GM18861 (cell line): ENCODE data around the gene ZFP36L2.

Experiments
- ATAC-seq: cut with Tn5 transposase; IDR thresholded peaks from one replicate; pipeline ENCODE4 v1.9.1; 2021; ENCODE audit not compliant: unreplicated experiment

ZFP36L2 gene

GRCh38 chr2:43226558-43226954 is at the start of gene ZFP36L2:
TSS of gene ZFP36L2 (minus strand) at chr2:43226606. CDS start at chr2:43226315, 291 bp downstream.
- ATAC-seq: peak; percentile 42

GRCh38 chr2:43274721-43275120 is 48.3 kb upstream of the ZFP36L2 start:
- ATAC-seq: no peak

DNA sequence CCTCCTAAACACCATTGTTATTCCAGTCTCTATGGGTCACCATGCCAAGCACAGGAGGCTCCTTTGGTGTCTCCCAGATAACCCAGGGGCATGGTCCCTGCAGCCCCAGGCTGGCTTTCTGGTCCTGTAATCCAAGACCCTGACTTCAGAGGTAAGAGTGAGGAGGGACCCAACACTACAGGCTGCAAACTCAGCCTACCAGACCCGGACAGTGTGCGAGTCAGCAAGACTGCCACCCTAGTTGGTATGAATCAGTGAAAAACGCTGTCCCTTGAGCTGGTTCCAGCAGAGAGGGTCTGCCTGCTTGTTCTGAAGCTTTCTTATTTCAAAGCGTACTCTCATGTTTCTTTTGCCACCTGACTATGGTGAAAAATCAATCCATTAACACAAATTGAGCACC is 47.6 kb upstream of the ZFP36L2 start:
- ATAC-seq: no peak

DNA sequence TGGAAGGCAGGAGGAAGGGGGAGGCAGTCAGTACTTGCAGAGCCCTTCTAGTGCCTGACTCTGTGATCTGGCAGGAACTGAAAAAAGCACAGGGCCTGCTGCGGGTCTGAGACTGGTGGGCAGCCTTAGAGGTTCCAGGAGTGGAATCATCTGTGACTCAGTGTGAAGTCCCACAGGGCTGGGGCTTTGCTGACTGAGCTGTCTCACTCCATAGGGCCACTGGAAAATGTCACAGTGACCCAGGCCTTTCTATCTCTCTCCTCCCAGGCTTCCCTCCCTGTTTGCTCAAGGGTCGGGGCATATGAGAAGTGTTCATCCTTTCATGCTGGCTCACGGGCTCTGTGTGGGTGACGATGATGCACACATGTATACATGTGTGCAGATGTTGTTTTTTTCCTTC is 47.1 kb upstream of the ZFP36L2 start:
- no peak for ATAC-seq

GRCh38 chr2:43270930-43271615 is 44.7 kb upstream of the ZFP36L2 start:
- no peak for ATAC-seq

DNA sequence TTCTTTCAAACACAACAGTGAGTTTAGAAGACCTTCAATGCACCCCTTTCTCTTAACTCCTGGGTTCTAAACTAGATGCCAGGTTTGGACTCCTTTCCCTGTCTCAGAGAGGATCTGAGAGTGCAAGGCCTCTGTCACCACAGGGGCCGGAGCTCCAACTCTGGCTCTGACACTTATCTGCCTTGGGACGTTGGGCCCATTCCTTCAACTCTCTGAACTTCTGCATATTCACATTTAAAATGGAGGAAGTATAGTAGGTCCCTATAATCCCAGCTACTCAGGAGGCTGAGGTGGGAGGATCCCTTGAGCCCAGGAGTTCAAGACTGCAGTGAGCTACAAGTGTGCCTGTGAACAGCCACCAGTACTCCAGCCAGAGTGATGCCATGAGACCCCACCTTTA is 44.1 kb upstream of the ZFP36L2 start:
- ATAC-seq: no peak

- no peak for ATAC-seq
These were observed 43.3 kb upstream of the ZFP36L2 start for GRCh38 chr2:43269706-43270105.

GRCh38 chr2:43269074-43269572 is 42.7 kb upstream of the ZFP36L2 start:
- ATAC-seq: no peak

DNA sequence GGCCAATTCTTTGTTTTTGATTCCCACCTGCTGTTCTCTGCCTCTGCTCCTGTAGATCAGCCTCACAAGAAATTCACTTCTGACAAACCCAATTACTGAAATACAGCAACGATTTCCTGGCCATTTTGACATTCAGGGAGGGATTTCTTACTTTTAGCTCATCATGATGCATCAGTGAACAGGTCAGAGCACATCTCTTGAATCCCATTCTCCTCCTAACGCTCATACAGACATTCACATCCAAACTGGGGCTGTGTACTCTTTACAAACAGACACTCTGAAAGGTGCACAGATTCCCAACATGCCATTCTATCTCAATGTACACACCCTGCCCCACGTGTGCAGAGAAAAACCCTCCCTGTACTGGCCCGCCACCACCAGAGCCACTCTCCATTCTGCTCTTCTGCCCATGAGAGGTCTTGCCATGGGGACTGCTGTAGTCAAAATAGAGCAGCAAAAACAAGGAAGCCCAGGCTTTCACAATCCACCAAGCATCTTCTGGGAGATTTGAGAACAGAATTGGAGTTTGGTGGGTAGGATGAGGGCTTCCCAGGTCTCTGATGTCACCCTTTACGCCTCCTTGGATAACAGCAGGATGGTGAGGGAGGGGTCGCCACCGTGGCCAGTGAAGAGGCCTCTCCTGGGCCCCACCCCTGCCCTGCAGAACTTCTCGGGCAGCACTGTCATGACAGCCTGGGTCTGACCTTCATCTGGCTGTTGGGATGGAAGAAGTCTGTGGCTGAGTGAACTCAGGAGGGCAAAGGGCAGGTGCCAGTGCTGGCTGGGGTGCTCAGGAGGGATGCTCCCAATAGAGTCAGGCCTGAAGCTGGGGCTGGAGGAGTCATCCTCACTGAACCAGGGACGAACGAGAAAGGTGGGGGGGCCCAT is 41.9 kb upstream of the ZFP36L2 start:
- ATAC-seq: no peak

DNA sequence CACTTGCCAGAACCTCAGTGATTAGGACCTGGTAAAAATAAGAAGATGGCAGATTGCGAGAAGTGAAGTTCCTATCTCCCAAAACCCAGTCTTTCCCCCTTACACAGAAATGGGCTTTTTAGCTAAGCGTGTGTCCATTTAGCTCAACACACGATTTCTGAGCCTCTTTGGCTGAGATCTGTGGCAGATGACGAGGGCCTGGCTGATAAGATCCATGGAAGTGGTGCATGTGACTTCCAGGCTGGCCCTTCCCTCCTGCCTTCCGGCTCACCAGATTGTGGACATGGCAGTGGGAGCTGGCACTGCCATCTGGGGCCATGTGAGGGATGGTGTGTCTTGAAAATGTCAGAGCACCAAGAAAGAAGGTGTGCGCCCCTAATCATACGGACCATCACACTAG is 41.0 kb upstream of the ZFP36L2 start:
- ATAC-seq: no peak

GRCh38 chr2:43266711-43267111 is 40.3 kb upstream of the ZFP36L2 start:
- ATAC-seq: no peak

GRCh38 chr2:43265421-43265820 is 39.0 kb upstream of the ZFP36L2 start:
- ATAC-seq: no peak

DNA sequence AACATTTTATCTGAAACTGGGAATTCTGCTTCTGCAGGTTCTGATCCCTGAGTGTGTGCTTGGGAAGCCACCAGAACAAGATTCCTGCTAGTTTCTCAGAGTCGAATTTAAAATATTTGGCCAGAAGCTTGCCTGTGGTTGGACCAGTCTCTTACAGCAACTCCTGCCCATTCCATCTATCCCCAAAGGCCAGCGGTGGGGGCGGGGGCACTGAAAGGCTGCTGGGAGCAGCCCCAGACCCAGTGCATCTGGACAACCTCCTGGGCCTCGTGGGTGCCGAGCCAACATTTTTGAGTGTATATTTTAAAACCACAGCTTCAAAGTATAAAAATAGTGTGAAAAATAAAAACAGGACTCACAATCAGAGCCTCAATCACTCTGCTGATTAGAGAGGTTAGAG is 38.6 kb upstream of the ZFP36L2 start:
- ATAC-seq: no peak

DNA sequence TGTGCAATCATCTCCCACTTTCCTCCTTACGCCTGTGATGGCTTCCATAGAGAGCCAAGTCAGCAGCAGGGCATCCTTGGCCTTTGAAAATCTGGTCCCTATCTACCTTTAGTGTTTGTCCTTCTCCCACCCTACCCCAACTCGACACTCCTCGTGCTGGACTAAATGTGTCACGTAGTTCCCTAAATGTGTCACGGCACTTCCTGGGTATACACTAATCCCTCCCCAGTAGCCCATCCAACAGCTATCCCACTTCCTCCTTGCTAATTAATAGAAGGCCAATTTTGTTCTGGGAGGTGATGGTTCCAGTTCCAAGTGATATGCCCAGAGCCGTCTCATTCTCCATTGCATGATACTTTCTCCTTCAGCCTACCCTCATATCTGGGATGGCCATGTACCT is 36.5 kb upstream of the ZFP36L2 start:
- no peak for ATAC-seq

GRCh38 chr2:43262239-43262638 is 35.8 kb upstream of the ZFP36L2 start:
- ATAC-seq: no peak

DNA sequence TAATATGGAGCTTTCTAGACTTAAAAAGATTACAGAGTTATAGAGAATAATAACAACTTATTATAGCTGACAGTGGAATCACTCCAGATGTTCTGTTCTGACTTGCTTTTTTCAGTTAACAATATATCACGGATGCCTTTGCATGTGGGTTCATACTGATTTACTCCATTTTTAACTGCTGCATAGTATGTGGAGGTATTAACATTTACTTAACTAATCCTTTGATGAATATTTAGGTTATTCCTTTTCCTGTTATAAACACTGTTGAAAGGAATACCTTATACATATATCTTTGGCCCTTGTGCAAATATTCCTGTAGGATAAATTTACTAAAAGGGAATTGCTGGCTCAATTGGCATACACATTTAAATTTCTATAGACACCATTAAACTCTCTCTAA is 33.1 kb upstream of the ZFP36L2 start:
- ATAC-seq: no peak

GRCh38 chr2:43258547-43259156 is 32.2 kb upstream of the ZFP36L2 start:
- no peak for ATAC-seq

- ATAC-seq: no peak
These were observed 29.0 kb upstream of the ZFP36L2 start for GRCh38 chr2:43255296-43255910.

GRCh38 chr2:43254331-43254730 is 27.9 kb upstream of the ZFP36L2 start:
- no peak for ATAC-seq

DNA sequence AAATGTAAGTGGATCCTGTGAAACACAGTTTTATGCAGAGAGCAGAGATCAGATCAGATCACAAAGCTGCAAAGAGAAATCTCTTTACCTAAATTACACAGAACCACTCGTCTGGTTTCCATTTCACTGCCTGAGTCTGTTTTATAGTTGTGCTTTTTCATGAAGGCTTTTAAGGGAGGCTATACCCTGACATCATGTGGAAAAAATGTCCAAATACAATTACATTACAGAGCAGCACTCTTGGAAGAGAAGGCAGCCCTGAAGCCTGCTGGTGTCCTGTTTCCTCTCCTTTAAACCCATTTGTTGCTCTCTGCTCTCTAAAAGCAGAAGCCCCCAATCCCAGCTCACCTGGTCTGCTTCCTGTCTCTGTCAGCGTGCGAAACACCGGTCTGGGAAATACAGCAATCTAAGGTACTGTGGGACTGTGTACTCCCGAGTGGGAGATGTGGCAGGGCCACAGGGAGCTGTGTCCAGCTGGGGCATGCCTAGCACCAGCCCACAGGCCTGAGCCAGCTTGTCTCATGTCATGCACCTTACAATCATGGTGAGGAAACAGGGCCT is 24.8 kb upstream of the ZFP36L2 start:
- ATAC-seq: no peak

- no peak for ATAC-seq
These were observed 23.6 kb upstream of the ZFP36L2 start for GRCh38 chr2:43250015-43250414.
